ENCODE data around the gene LAMA4.
A peak's percentile ranks its signal among the peaks of the same experiment; 100 is the strongest.

Gene LAMA4

DNA sequence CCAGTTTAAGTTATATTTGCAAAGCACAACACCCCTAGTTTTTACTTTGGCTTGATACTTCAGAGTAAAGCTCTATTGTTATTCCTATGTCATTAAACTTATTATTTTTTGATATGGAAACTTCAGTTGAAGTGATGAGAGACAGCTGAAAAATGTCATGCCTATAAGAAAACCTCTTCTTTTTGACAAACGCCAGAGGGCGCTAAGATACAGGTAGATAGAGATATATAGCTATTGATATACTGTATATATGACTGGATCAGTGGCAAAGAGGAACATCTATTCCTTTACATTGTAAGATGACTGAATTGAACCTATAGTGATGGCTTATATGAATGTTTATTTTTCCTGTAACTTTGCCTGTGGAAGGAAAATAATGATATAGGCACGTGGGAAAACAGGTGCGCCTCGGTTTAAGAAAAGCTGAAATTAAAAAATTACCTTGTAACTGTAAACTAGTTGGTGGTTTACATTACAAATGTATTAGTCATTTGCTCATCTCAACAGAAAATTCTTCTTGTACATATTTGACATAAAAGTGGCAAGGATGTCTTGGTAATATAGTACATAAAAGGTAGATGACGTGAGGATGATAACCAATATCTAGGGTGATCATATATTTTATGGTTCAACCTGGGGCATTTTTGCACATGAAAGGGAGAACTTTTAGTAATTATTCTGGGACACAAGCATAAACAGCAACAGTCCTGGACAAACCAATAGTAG lies 74.1 kb downstream of the LAMA4 start:
- DNase-seq: no peak

GRCh38 chr6:112179631-112180030 lies 74.7 kb downstream of the LAMA4 start:
- DNase-seq: no peak

GRCh38 chr6:112178846-112179245 lies 75.5 kb downstream of the LAMA4 start:
- no peak for DNase-seq

DNA sequence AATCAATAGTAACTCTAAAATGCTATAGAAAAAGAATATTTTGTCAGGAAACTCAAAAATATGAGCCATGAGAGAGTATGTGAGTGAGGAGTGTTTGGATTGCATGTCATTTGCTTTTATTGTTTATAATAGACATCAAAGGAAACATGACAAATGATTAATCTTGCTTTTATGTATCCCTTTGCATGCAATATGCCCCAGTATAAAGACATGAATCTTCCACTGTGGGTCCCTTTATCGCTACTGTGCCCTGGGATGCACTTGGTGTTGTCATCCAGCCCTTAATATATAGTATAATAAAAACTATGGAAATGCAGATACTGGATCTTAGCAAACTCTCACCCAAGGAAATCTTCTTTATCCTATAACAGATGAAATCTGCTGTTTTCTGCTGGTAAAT lies 77.3 kb downstream of the LAMA4 start:
- DNase-seq: no peak

DNA sequence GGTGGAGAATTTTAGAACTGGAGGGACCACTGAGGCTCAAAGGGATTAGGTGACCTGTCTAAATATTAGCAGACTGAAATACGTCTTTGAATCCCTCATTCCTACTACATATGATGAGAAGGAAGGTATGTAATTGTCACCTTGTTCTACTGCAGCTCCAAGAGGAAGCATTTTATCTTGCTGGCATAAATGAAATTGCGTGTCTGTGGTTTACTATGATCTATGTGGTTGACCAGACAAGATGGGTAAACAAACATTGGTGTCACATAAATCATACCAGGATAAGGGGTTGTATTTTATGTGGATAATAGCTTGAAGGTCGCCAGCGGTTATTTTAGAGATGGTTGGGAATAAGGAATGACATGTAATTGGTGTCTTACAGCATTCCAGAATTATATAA lies 78.2 kb downstream of the LAMA4 start:
- no peak for DNase-seq

GRCh38 chr6:112173221-112173804 lies 81.1 kb downstream of the LAMA4 start:
- DNase-seq: no peak

DNA sequence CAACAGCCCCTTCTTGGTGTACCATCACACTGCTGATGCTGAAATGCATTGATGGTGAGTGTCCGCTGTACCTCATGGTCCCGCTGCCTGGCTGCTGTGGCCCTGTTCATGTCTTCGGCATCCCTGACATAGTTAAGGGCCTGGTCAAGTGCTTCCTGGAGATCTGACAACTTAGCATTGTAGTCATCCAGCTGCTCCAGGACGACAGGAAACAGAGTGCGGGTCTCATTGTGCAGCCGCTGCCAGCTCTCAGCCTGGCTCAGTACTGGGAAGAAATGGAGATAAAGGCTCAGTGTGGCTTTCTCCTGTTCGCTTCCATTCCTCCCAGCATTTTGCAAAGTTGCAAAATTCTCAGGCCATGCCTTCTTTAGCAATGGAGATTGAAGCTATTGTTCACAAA lies 81.8 kb downstream of the LAMA4 start:
- DNase-seq: no peak

DNA sequence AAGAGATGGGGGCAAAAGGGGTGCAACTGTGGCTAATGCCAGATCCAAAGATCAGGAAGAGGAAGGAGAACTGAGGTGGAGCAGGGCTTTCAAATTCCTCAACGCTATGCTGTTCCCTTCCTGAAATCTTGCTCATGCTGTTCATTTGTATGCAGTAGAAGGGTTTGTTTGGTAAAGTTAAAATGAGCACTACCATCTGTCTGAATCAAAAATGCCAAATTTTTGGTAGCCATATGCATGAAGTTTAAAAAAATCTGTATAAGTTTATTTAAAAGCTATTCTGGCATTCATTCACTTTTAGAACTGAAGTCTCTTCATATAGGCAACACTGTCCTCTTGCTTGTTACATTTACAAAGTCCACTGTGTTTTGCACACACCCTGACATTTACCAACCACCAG lies 84.8 kb downstream of the LAMA4 start:
- no peak for DNase-seq

- peak; percentile 92 for DNase-seq
Measured at GRCh38 chr6:112163295-112164257, 90.8 kb downstream of the LAMA4 start.

GRCh38 chr6:112160745-112161144 lies 93.6 kb downstream of the LAMA4 start:
- no peak for DNase-seq

DNA sequence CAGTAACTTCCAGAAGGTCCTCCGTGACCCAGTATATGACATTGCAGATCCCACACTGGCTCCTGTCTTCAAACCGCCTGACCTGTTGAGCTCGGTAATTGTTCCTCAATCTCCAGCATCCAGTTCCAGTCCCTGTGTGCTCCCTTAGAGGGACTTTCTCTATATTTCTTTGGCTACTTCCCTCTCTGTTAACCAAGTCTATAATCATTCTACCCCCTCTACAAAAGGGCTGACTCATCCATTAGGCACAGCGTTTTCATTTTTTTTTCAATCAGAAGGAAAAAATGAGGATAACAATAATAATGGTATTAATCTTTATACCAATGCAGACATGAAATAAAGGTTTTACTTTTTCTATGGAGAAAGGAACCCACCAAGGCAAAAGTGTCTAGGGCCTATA lies 97.7 kb downstream of the LAMA4 start:
- no peak for DNase-seq

DNA sequence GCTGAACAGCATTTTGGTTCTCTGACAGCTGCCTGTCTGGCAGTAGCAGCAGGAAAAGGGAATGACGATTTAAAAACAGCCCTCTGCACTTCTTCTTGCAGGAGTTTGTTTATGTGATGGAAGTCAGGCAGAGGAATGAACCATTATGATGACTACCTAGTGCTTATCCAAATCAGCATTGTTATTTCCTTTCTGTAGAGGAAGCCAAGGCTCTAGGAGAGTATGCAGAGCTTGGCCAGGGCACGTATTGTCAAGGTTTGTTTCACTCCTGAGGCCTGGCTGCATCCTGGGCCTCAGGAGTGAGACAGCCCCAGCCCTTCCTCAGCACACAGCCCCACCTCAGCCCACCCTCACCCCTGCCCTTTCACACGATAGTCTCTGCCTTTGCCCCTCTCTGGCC lies 98.5 kb downstream of the LAMA4 start:
- DNase-seq: no peak

DNA sequence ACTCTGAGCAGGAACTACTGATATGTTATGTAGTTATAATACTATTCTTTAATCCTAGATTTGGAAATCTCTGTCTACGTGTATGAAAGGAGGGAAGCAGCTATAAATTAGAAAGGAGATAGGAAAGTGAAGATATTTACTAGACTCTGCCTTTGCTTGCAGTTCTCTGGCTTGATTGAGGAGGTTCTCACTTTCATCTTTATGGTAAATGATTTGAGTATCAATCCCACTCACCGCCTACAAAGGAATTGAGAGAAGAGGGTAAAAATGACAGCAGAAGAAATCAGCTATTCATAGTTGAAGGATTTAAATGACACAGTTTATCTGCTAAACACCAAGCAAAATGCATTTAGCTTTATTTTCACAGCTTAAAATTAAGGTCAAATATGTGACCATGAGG lies 99.7 kb downstream of the LAMA4 start:
- DNase-seq: no peak

DNA sequence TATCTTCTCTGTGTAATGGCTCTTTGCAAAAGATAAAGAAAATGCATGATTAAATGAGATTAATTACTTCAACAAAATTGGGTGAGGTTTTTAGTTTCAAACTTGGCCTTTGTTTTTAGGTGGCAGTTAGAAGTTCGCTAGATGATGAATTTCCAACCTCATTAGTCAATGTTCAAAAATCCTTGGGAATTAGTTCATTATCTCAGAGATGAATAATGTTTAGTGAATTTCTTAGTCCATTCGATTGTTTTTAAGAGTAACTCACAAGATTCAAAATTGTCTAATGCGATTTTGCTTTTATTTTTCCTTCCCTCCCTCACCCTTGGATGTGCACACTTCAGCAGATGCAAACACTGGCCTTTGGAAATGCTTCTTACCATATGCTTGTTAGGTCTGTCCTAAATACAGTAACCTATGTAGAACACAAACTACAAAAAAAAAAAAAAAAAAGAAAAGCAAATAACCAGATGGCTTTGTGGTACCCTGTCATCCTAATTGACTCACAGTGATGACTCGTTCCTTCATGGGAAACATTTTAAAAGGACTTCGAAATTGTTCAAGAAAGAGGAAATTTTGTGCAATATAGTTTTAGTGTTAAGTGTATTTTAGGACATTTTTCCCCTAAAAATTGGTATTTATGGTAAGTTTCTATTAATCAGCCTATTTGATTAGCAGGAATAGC lies 100.3 kb downstream of the LAMA4 start:
- no peak for DNase-seq

DNA sequence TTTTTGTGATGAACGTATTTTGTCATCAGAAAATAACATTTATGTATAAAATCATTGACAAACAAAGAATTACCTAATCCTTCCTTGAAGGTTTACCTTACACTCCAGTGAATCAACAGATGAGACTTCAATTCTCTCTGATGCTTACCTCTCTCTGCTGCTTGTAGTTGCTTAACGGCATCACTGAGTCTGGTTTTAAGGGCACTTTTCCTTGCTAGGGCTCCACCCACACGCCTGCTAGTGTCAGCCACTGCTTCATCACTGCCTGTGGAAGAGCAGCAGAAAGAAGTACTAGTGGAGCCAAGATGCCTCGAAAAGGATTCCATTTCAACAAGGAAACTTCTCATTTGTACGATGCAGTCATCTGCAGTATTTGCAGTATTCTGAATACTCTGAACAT lies 104.0 kb downstream of the LAMA4 start:
- DNase-seq: no peak

- no peak for DNase-seq
Measured at GRCh38 chr6:112149719-112150263, 104.6 kb downstream of the LAMA4 start.

GRCh38 chr6:112149236-112149635 lies 105.1 kb downstream of the LAMA4 start:
- no peak for DNase-seq

GRCh38 chr6:112148103-112148502 lies 106.3 kb downstream of the LAMA4 start:
- DNase-seq: no peak

- DNase-seq: no peak
Measured at GRCh38 chr6:112145080-112145573, 109.2 kb downstream of the LAMA4 start.

DNA sequence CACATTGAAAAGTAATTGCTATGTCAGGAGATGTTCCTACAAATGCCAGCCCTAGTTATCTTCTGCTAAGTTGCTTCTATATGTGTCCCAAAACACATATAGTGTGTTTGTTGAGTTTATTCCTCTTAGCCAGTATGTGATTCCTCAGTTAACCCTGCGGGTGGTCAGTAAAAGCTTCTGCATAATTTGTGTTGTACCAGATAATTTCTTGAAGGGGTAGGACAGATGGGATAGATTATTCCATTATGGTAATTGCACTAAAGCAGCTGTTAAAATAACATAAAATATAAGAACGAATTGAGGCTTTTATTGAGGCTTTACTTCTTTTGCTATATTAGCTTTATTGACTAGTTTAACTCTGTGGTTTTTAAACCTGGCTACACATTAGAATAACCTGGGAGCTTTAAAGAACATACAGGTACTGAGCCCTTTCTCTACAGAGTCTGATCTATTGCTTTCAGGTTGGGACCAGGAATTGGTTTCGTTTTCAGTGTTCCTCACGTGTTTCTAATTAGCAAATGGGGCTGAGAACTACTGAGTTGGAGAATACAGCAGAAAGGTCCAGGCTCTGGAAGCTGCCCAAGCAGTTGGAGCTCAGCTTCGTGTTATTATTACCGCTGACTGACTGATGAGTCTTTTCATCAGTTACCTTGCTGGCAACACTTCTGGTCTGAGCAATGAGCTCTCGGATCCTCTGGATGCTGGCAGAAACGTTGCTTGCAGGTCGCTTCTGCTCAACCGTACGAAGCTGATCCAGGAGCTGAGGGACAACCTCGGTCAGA lies 110.0 kb downstream of the LAMA4 start:
- no peak for DNase-seq

DNA sequence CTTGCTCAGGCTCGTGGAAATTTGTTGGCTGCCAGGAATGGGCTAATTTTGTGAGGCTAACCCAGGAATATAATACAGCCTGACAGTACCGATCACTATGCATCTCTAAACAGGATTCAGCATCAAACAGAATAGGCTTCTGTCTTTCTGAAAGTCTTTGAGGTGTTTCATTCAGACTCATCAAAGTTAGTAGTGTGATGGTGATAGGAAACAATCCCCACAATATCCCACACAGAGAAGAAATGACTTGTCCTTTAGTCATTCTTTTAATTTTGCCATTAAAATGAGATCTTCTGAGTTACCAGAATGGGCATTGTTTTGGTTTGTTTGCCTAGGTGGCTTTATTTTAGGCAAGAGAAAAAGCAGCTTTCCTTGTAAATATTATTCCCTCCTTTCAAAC lies 112.7 kb downstream of the LAMA4 start:
- no peak for DNase-seq

GRCh38 chr6:112139052-112139451 lies 115.3 kb downstream of the LAMA4 start:
- no peak for DNase-seq
